Neural progenitor cell (in vitro differentiated cells): ENCODE results near the gene SRSF9. TPM values are rescaled to one million over a fixed set of nuclear protein-coding genes. Genes with fewer than 3 reads are reported as not detected.
A peak's percentile ranks its signal among the peaks of the same experiment; 100 is the strongest.
"Not testable (repeated sequence)": the region's sequence is repeated elsewhere in the genome, so short reads cannot be mapped to it uniquely, and the experiment has no call there.

Experiments used
- DNase-seq: peaks from one replicate; pipeline ENCODE4 v3.0.0-alpha.2; 2016; ENCODE audit warnings: low spot score
- H2AFZ ChIP-seq: fragments of 200-600 bp; sonication (generic); replicated peaks from 2 replicates; pipeline ENCODE4 v1.6.1; 2016; ENCODE audit warnings: antibody characterized with exemption
- H3F3A ChIP-seq: fragments of 200-600 bp; sonication (generic); 2 replicates; pipeline ENCODE4 v1.6.1; 2016; ENCODE audit warnings: antibody characterized with exemption, low read depth
- H3K27ac ChIP-seq: fragments of 200-600 bp; sonication (generic); 2 replicates; pipeline ENCODE4 v1.5.1; 2016; ENCODE audit warnings: mild to moderate bottlenecking
- H3K27me3 ChIP-seq: fragments of 200-600 bp; sonication (generic); 2 replicates; pipeline ENCODE4 v1.6.1; 2016; ENCODE audit warnings: mild to moderate bottlenecking, moderate library complexity
- H3K36me3 ChIP-seq: fragments of 200-600 bp; sonication (generic); 2 replicates; pipeline ENCODE4 v1.5.1; 2016
- H3K4me1 ChIP-seq: fragments of 200-600 bp; sonication (generic); 2 replicates; pipeline ENCODE4 v1.6.1; 2016; ENCODE audit warnings: mixed run types
- H3K4me2 ChIP-seq: fragments of 200-600 bp; sonication (generic); 2 replicates; pipeline ENCODE4 v1.6.1; 2016
- H3K4me3 ChIP-seq: fragments of 200-600 bp; sonication (generic); 2 replicates; pipeline ENCODE4 v1.5.1; 2016
- H3K79me2 ChIP-seq: fragments of 200-600 bp; sonication (generic); 2 replicates; pipeline ENCODE4 v1.6.1; 2016; ENCODE audit warnings: low read depth
- H3K9ac ChIP-seq: fragments of 200-600 bp; sonication (generic); 2 replicates; pipeline ENCODE4 v1.6.1; 2016
- H3K9me3 ChIP-seq: fragments of 200-600 bp; sonication (generic); 2 replicates; pipeline ENCODE4 v1.5.1; 2016; ENCODE audit warnings: low read depth
- H4K20me1 ChIP-seq: fragments of 200-600 bp; sonication (generic); 2 replicates; pipeline ENCODE4 v1.6.1; 2016; ENCODE audit warnings: low read depth
- H3K27ac Mint-ChIP-seq: 3 replicates; pipeline ENCODE4 v1.8.0; 2021; ENCODE audit warnings: mixed read lengths
- H3K27me3 Mint-ChIP-seq: 2 replicates; pipeline ENCODE4 v1.8.0; 2022; ENCODE audit warnings: low read depth, mild to moderate bottlenecking, inconsistent platforms, moderate library complexity, mixed read lengths; ENCODE audit not compliant: insufficient read depth
- H3K36me3 Mint-ChIP-seq: 3 replicates; pipeline ENCODE4 v1.8.0; 2021; ENCODE audit warnings: mixed read lengths
- H3K4me1 Mint-ChIP-seq: 3 replicates; pipeline ENCODE4 v1.8.0; 2021; ENCODE audit warnings: mixed read lengths
- H3K4me3 Mint-ChIP-seq: 3 replicates; pipeline ENCODE4 v1.8.0; 2021; ENCODE audit warnings: mild to moderate bottlenecking, moderate library complexity, mixed read lengths
- H3K9me3 Mint-ChIP-seq: 3 replicates; pipeline ENCODE4 v1.8.0; 2020; ENCODE audit warnings: mixed read lengths
- CTCF ChIP-seq: fragments of 200-600 bp; sonication (generic); IDR thresholded peaks from 2 replicates; pipeline ENCODE4 v1.5.1; 2017; ENCODE audit warnings: antibody characterized with exemption, mild to moderate bottlenecking
- EZH2 ChIP-seq: fragments of 200-600 bp; sonication (generic); IDR thresholded peaks from 2 replicates; pipeline ENCODE4 v1.6.1; 2017; ENCODE audit warnings: antibody characterized with exemption, mild to moderate bottlenecking, moderate library complexity
- EZH2phosphoT487 ChIP-seq: fragments of 200-600 bp; sonication (generic); IDR thresholded peaks from 2 replicates; pipeline ENCODE4 v1.6.1; 2017; ENCODE audit warnings: antibody characterized with exemption
- total RNA-seq: library from RNA; depleted of rRNA; stranded (reverse); fragments of >200 nt; gene quantifications from 2 replicates; pipeline ENCODE4 v1.2.3, GENCODE V29; 2015; ENCODE audit warnings: low replicate concordance

The SRSF9 gene
- total RNA-seq, 1 donor from 2014 or later = 273 TPM

- Mint-ChIP-seq H3K4me3 (no peak overlapping the region), H3K36me3 (peaks cover 27% of the 10 kb centered on the region), H3K27ac (no peak overlapping the region), H3K27me3 (no peaks in the 10 kb centered on the region), H3K9me3 (no peaks in the 10 kb centered on the region), H3K4me1 (no peaks in the 10 kb centered on the region)
- Histone ChIP-seq H4K20me1 (peaks cover 14% of the 10 kb centered on the region), H3K79me2 (peaks cover 12% of the 10 kb centered on the region), H3K4me1 (no peaks in the 10 kb centered on the region), H3K36me3 (peaks cover 5% of the 10 kb centered on the region), H3K4me2 (no peak overlapping the region), H2AFZ (no peak overlapping the region), H3K27me3 (no peaks in the 10 kb centered on the region), H3K27ac (no peak overlapping the region), H3K9ac (no peak overlapping the region), H3F3A (peaks cover 62% of the 10 kb centered on the region), H3K4me3 (no peak overlapping the region), H3K9me3 (no peaks in the 10 kb centered on the region)
- DNase-seq = no peak
- TF ChIP-seq EZH2 (no peak), CTCF (no peak), EZH2phosphoT487 (no peak)
Observed at GRCh38 chr12:120455302-120455701, 14.2 kb downstream of the SRSF9 start.

DNA sequence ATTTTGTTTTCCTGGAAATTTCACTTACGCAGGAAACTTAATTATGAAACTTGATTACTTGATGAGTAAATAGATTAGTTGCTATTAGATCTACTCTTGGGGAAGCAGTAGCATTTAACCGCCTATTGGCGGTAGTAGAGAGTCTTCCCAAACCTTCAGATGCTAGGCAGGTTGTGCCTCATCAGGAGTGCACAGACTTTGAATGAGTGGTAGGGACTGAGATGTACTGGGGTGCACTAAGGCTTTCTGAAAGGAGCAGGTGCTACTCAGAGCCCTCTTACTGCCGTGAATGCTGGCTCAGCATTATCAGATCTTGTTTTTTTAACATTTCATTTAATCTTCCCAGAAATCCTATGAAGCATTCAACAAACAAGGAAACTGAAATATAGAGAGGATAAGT, 15.6 kb downstream of the SRSF9 start:
- no peaks in the 10 kb centered on the region for H3K36me3 ChIP-seq
- DNase-seq = peak; percentile 45
- H3K27me3 ChIP-seq = no peaks in the 10 kb centered on the region
- H3K4me3 Mint-ChIP-seq = no peak overlapping the region
- no peaks in the 10 kb centered on the region for H3K9me3 ChIP-seq
- H3K9ac ChIP-seq = no peak overlapping the region
- no peaks in the 10 kb centered on the region for H3K4me1 Mint-ChIP-seq
- H3K27ac ChIP-seq = no peak overlapping the region
- TF ChIP-seq EZH2 (no peak), EZH2phosphoT487 (no peak), CTCF (peak; percentile 62)
- no peaks in the 10 kb centered on the region for H3K9me3 Mint-ChIP-seq
- no peak overlapping the region for H3K4me2 ChIP-seq
- H2AFZ ChIP-seq = no peak overlapping the region
- H3K36me3 Mint-ChIP-seq = peaks cover 18% of the 10 kb centered on the region
- H3K4me1 ChIP-seq = no peaks in the 10 kb centered on the region
- peaks cover 24% of the 10 kb centered on the region for H3K79me2 ChIP-seq
- H3K27me3 Mint-ChIP-seq = no peaks in the 10 kb centered on the region
- peaks cover 50% of the 10 kb centered on the region for H3F3A ChIP-seq
- no peak overlapping the region for H3K4me3 ChIP-seq
- H4K20me1 ChIP-seq = peaks cover 14% of the 10 kb centered on the region
- H3K27ac Mint-ChIP-seq = no peak overlapping the region

GRCh38 chr12:120453060-120453750, 16.3 kb downstream of the SRSF9 start:
- Histone ChIP-seq H3K9ac (no peak overlapping the region), H3K4me1 (no peaks in the 10 kb centered on the region), H3K36me3 (no peaks in the 10 kb centered on the region), H3K79me2 (peaks cover 32% of the 10 kb centered on the region), H3F3A (peaks cover 45% of the 10 kb centered on the region), H3K27me3 (no peaks in the 10 kb centered on the region), H3K27ac (no peak overlapping the region), H3K9me3 (no peaks in the 10 kb centered on the region), H4K20me1 (peaks cover 14% of the 10 kb centered on the region), H3K4me3 (no peak overlapping the region), H2AFZ (no peak overlapping the region), H3K4me2 (no peak overlapping the region)
- Mint-ChIP-seq H3K27ac (no peak overlapping the region), H3K27me3 (no peaks in the 10 kb centered on the region), H3K4me1 (no peaks in the 10 kb centered on the region), H3K9me3 (no peaks in the 10 kb centered on the region), H3K36me3 (peaks cover 15% of the 10 kb centered on the region), H3K4me3 (no peak overlapping the region)
- no peak for DNase-seq
- TF ChIP-seq EZH2 = no peak
- no peak for TF ChIP-seq CTCF
- no peak for TF ChIP-seq EZH2phosphoT487

DNA sequence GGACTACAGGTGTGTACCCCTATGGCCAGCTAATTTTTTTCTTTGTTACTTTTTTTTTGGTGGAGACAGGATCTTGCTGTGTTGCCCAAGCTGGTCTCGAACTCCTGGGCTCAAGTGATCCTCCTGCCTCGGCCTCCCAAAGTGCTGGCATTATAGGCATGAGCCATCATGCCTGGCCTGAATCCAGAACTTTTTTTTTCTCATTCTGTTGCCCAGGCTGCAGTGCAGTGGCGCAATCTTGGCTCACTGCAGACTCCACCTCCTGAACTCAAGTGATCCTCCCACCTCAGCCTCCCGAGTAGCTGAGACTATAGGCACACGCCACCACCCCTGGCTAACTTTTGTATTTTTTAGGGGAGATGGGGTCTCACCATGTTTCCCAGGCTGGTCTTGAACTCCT, 17.0 kb downstream of the SRSF9 start:
- not testable (repeated sequence) for H3K36me3 ChIP-seq

More for the DNA sequence above, 17.0 kb downstream of the SRSF9 start:
- H3K27ac ChIP-seq, H2AFZ ChIP-seq, H3K27ac Mint-ChIP-seq, H3K9ac ChIP-seq, H3K9me3 ChIP-seq, H3K4me1 Mint-ChIP-seq, H3K27me3 ChIP-seq, H3K4me2 ChIP-seq, H3K9me3 Mint-ChIP-seq, H3K27me3 Mint-ChIP-seq, DNase-seq, H3K4me3 Mint-ChIP-seq, H3K4me1 ChIP-seq, H3K4me3 ChIP-seq: not testable (repeated sequence)
- peaks cover 15% of the 10 kb centered on the region for H3K36me3 Mint-ChIP-seq
- H3F3A ChIP-seq = peaks cover 38% of the 10 kb centered on the region
- H3K79me2 ChIP-seq = peaks cover 38% of the 10 kb centered on the region
- peaks cover 14% of the 10 kb centered on the region for H4K20me1 ChIP-seq
